Measurements from ENCODE around the gene OPCML.

OPCML gene

GRCh38 chr11:132590986-132591385 is 941.3 kb downstream of the OPCML start:
- H3K4me3 ChIP-seq (ENCODE audit: low read depth, low read length) = no peak overlapping the region
- in situ Hi-C loops (cut with HindIII; ENCODE audit: low pct_ligation_motif_present, low sequenced_read_pairs) = no loop called here

GRCh38 chr11:132590554-132590953 is 941.7 kb downstream of the OPCML start:
- no peaks in the 10 kb centered on the region for H3K36me3 ChIP-seq (replicated peaks)
- no peaks in the 10 kb centered on the region for H3K27me3 ChIP-seq (replicated peaks)
- no peak overlapping the region for H3K27ac ChIP-seq
- no peak for TF ChIP-seq CTCF (IDR thresholded peaks at IDR 0.05; ENCODE audit: low read depth, low read length, missing control alignments)
- in situ Hi-C loops (cut with HindIII; ENCODE audit: low pct_ligation_motif_present, low sequenced_read_pairs) = no loop called here
- no peak for DNase-seq
- no peak overlapping the region for H3K4me3 ChIP-seq (ENCODE audit: low read depth, low read length)

More at GRCh38 chr11:132590986-132591385, 941.3 kb downstream of the OPCML start:
- no peak for TF ChIP-seq CTCF (IDR thresholded peaks at IDR 0.05; ENCODE audit: low read depth, low read length, missing control alignments)
- no peaks in the 10 kb centered on the region for H3K27me3 ChIP-seq (replicated peaks)
- no peaks in the 10 kb centered on the region for H3K36me3 ChIP-seq (replicated peaks)
- no peak for DNase-seq
- H3K27ac ChIP-seq = no peak overlapping the region

DNA sequence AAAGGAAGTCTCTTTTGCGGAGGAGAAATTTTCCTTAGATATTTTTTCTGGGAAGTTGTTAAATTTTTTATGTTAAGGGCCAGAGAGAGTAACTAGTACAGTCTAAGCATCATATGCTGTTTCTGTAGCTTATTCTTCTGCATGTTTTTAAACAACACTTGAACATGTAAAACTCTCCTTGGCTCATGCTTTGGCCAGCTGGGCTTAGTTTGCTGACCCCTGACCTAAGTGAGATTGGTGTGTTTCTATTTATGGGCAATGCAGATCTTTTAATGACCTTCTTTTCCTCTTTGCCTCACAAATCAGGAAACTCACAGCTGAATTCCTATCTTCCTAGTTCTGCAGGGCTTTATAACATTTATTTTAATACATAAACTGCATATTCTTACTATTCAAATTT is 942.5 kb downstream of the OPCML start:
- H3K27ac ChIP-seq = no peak overlapping the region
- no peaks in the 10 kb centered on the region for H3K36me3 ChIP-seq (replicated peaks)
- TF ChIP-seq CTCF (IDR thresholded peaks at IDR 0.05; ENCODE audit: low read depth, low read length, missing control alignments) = no peak
- no peak overlapping the region for H3K4me3 ChIP-seq (ENCODE audit: low read depth, low read length)
- in situ Hi-C loops (cut with HindIII; ENCODE audit: low pct_ligation_motif_present, low sequenced_read_pairs) = no loop called here
- H3K27me3 ChIP-seq (replicated peaks) = no peaks in the 10 kb centered on the region
- no peak for DNase-seq

DNA sequence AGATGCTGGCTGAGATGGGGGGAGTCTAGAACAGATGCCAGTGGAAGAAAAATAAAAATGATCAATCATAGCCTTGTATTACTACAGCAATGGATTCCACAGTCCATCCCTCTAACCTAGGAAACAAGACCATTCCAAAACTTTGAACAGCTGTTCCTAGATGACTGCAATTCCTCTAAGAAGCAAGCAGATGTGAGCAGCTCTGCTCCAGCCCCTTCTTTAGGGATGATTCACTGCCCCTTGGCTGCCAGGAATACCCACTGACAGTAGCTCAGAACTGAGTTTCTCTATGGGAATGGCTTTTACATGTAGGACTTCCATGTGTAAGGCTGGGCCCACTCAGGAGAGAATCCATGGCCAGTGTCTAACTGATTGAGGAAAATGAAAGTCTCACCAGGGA is 943.9 kb downstream of the OPCML start:
- in situ Hi-C loops (cut with HindIII; ENCODE audit: low pct_ligation_motif_present, low sequenced_read_pairs) = no loop called here

DNA sequence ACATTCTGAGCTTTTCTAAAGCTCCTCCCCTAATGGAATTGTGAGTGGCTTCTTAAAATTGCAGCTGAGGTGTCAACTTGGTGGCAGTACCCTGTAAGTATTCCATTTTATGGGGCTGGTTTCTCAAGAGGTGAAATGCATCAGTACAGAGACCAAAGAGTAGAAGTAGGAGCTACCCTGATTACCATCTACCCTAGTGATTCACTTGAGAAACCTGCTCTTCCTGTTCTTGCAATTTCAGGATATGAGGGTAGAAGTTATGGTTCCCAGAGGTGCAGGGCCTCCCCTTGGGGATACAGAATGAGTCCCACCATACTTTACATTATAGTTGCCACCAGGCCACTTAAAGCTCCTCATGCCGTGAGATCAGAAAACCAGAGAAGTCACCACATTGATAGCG is 944.6 kb downstream of the OPCML start:
- in situ Hi-C loops (cut with HindIII; ENCODE audit: low pct_ligation_motif_present, low sequenced_read_pairs) = no loop called here
- no peak for TF ChIP-seq CTCF (IDR thresholded peaks at IDR 0.05; ENCODE audit: low read depth, low read length, missing control alignments)
- Histone ChIP-seq H3K36me3 (replicated peaks) (no peaks in the 10 kb centered on the region), H3K27ac (no peak overlapping the region), H3K27me3 (replicated peaks) (no peaks in the 10 kb centered on the region), H3K4me3 (ENCODE audit: low read depth, low read length) (no peak overlapping the region)
- no peak for DNase-seq

More for the DNA sequence above, 943.9 kb downstream of the OPCML start:
- TF ChIP-seq CTCF (IDR thresholded peaks at IDR 0.05; ENCODE audit: low read depth, low read length, missing control alignments) = no peak
- Histone ChIP-seq H3K27me3 (replicated peaks) (no peaks in the 10 kb centered on the region), H3K36me3 (replicated peaks) (no peaks in the 10 kb centered on the region), H3K27ac (no peak overlapping the region), H3K4me3 (ENCODE audit: low read depth, low read length) (no peak overlapping the region)
- no peak for DNase-seq

- Histone ChIP-seq H3K4me3 (ENCODE audit: low read depth, low read length) (no peak overlapping the region), H3K27ac (no peak overlapping the region), H3K36me3 (replicated peaks) (no peaks in the 10 kb centered on the region), H3K27me3 (replicated peaks) (no peaks in the 10 kb centered on the region)
- in situ Hi-C loops (cut with HindIII; ENCODE audit: low pct_ligation_motif_present, low sequenced_read_pairs) = no loop called here
- no peak for DNase-seq
- TF ChIP-seq CTCF (IDR thresholded peaks at IDR 0.05; ENCODE audit: low read depth, low read length, missing control alignments) = no peak
Measured at GRCh38 chr11:132586801-132587200, 945.5 kb downstream of the OPCML start.
